ENCODE measurements around the gene SORCS2.
"Not testable (repeated sequence)": the region's sequence is repeated elsewhere in the genome, so short reads cannot be mapped to it uniquely, and the experiment has no call there.

SORCS2 gene

GRCh38 chr4:7199771-7200441, 7.6 kb downstream of the SORCS2 start:
- DNase-seq (ENCODE audit: low read depth in 2 of 2) = no peak

- DNase-seq (ENCODE audit: low read depth in 2 of 2) = no peak
These were observed 8.5 kb downstream of the SORCS2 start for GRCh38 chr4:7200801-7201200.

GRCh38 chr4:7201420-7202305, 9.3 kb downstream of the SORCS2 start:
- no peak for DNase-seq (ENCODE audit: low read depth in 2 of 2)

- DNase-seq (ENCODE audit: low read depth in 2 of 2) = no peak
These were observed 10.1 kb downstream of the SORCS2 start for GRCh38 chr4:7202411-7202810.

- no peak for DNase-seq (ENCODE audit: low read depth in 2 of 2)
These were observed 12.5 kb downstream of the SORCS2 start for GRCh38 chr4:7204656-7205387.

GRCh38 chr4:7206385-7206784, 14.0 kb downstream of the SORCS2 start:
- DNase-seq (ENCODE audit: low read depth in 2 of 2) = no peak

- DNase-seq (ENCODE audit: low read depth in 2 of 2) = no peak
These were observed 14.7 kb downstream of the SORCS2 start for GRCh38 chr4:7206911-7207567.

GRCh38 chr4:7207628-7208231, 15.4 kb downstream of the SORCS2 start:
- no peak for DNase-seq (ENCODE audit: low read depth in 2 of 2)

- no peak for DNase-seq (ENCODE audit: low read depth in 2 of 2)
These were observed 16.4 kb downstream of the SORCS2 start for GRCh38 chr4:7208509-7209451.

- no peak for DNase-seq (ENCODE audit: low read depth in 2 of 2)
These were observed 17.4 kb downstream of the SORCS2 start for GRCh38 chr4:7209699-7210098.

- DNase-seq (ENCODE audit: low read depth in 2 of 2) = no peak
These were observed 18.5 kb downstream of the SORCS2 start for GRCh38 chr4:7210824-7211223.

- no peak for DNase-seq (ENCODE audit: low read depth in 2 of 2)
These were observed 19.9 kb downstream of the SORCS2 start for GRCh38 chr4:7212101-7212674.

GRCh38 chr4:7212921-7213320, 20.6 kb downstream of the SORCS2 start:
- DNase-seq (ENCODE audit: low read depth in 2 of 2) = no peak

GRCh38 chr4:7213807-7214206, 21.5 kb downstream of the SORCS2 start:
- DNase-seq (ENCODE audit: low read depth in 2 of 2) = no peak

GRCh38 chr4:7214359-7214758, 22.0 kb downstream of the SORCS2 start:
- DNase-seq (ENCODE audit: low read depth in 2 of 2) = no peak

- not testable (repeated sequence) for DNase-seq (ENCODE audit: low read depth in 2 of 2)
These were observed 22.8 kb downstream of the SORCS2 start for GRCh38 chr4:7215187-7215586.

GRCh38 chr4:7217039-7217438, 24.7 kb downstream of the SORCS2 start:
- no peak for DNase-seq (ENCODE audit: low read depth in 2 of 2)

GRCh38 chr4:7217474-7218321, 25.4 kb downstream of the SORCS2 start:
- DNase-seq (ENCODE audit: low read depth in 2 of 2) = no peak

- no peak for DNase-seq (ENCODE audit: low read depth in 2 of 2)
These were observed 26.3 kb downstream of the SORCS2 start for GRCh38 chr4:7218686-7219085.
